Large intestine (tissue), 3 donors: ENCODE data around the gene CCHCR1. TPM values are rescaled to one million over a fixed set of nuclear protein-coding genes. Genes with fewer than 3 reads are reported as not detected.

Source experiments
- DNase-seq, 2 donors: peaks; one replicate each; pipeline versions ENCODE4 v3.0.0 to v3.0.0-alpha.2; 2013
- H3K27ac ChIP-seq: one replicate; pipeline ENCODE4 v1.5.1; 2013; ENCODE audit warnings: low read length
- H3K27me3 ChIP-seq: 2 replicates; pipeline ENCODE4 v1.6.1; 2013; ENCODE audit warnings: low read length; ENCODE audit not compliant: control insufficient read depth, insufficient read depth
- H3K36me3 ChIP-seq: 2 replicates; pipeline ENCODE4 v1.6.1; 2013; ENCODE audit warnings: low read length; ENCODE audit not compliant: control insufficient read depth, insufficient read depth
- H3K4me1 ChIP-seq: one replicate; pipeline ENCODE4 v1.6.1; 2013; ENCODE audit warnings: low read length; ENCODE audit not compliant: control insufficient read depth, insufficient read depth
- H3K4me3 ChIP-seq: one replicate; pipeline ENCODE4 v1.5.1; 2013; ENCODE audit warnings: low read length
- H3K9me3 ChIP-seq: one replicate; pipeline ENCODE4 v1.6.1; 2013; ENCODE audit warnings: mild to moderate bottlenecking, low read depth, low read length, moderate library complexity; ENCODE audit not compliant: control insufficient read depth
- WGBS: methylation state at CpG from one replicate; pipeline ENCODE4 v1.1.5; 2013; ENCODE audit warnings: low lambda C conversion rate; ENCODE audit not compliant: insufficient coverage; 5-methylcytosine and 5-hydroxymethylcytosine counted together
- polyA plus RNA-seq: library from polyadenylated mRNA; unstranded; fragments of 120-200 nt; gene quantifications from one replicate; pipeline ENCODE4 v1.2.1, GENCODE V29; 2013

CCHCR1 gene
- polyA plus RNA-seq, 1 donor = 17.4 TPM

DNA sequence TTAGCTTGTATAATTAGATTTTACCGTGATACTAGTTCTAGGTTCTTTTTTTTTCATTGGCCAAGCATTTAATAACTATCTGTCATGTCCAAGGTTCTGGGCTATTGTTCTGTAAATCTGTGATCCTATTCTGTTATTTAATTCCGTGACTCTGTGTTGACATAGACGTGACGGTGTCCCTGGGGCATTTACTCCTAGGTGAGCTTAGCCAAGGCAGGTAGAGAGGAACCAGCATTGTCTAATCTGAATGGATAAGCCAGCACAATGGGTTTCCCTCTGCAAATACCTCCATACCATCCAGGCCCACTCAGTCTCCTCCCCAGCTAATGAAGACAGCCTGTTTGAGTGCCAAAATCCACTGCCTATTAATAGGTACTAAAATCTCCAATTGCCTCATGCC is 28.5 kb downstream of the CCHCR1 start:
- H3K36me3 ChIP-seq = no peaks in the 10 kb centered on the region
- DNase-seq = no peak
- no peak overlapping the region for H3K27ac ChIP-seq
- H3K27me3 ChIP-seq = peaks cover 10% of the 10 kb centered on the region
- 20% methylated on average over 3 of the region's 4 CpGs for WGBS
- no peak overlapping the region for H3K4me3 ChIP-seq
- H3K4me1 ChIP-seq = no peaks in the 10 kb centered on the region
- H3K9me3 ChIP-seq = no peaks in the 10 kb centered on the region

GRCh38 chr6:31128093-31128676 is 29.4 kb downstream of the CCHCR1 start:
- no peaks in the 10 kb centered on the region for H3K9me3 ChIP-seq
- no peaks in the 10 kb centered on the region for H3K4me1 ChIP-seq
- WGBS = no CpG with 5 or more reads among the region's 8 CpGs
- DNase-seq = peak; percentile 39 to 44
- H3K4me3 ChIP-seq = no peak overlapping the region
- H3K27ac ChIP-seq = no peak overlapping the region
- H3K36me3 ChIP-seq = no peaks in the 10 kb centered on the region
- H3K27me3 ChIP-seq = peaks cover 10% of the 10 kb centered on the region

DNA sequence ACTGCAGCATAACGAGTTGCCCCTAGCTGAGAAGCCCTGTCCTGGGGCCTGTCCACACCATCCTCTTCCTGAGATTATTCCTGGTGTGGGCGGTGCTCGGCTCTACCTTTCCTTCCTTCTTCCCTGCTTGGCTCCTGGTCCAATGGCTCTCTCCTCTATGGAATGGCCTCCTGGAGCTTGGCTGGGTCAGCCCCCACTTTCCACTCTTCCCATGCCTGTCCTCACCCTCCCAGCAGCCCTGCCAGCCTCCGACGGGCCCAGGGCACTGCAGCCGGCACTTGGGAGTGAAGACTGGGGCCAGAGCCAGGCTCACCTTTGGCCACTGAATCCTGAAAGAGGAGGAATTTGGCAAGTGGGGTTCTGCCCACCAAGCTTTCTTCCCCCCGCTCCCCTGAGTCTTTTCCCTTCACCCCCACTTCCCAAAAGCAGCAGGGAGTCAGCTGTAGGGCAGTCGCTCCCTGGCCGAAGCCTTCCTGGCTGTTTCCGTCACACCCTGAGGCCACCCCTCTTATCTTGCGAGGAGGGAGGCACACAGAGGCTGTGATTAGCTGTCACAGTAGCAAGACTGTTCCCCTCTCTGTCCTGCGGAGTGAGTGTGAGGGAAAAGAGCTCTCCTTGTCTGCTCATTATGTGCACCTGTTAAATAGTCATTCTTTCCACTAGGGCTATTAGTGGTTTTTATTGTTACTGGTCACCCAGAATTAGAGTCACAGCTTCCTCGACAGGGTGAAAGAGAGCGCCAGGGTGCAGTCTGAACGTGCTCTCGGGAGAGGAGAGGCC is 31.0 kb downstream of the CCHCR1 start:
- no peaks in the 10 kb centered on the region for H3K9me3 ChIP-seq
- H3K27me3 ChIP-seq = peaks cover 10% of the 10 kb centered on the region
- no peaks in the 10 kb centered on the region for H3K36me3 ChIP-seq
- H3K27ac ChIP-seq = no peak overlapping the region
- peak in 1 of 2 donors; percentile 35 for DNase-seq
- no peaks in the 10 kb centered on the region for H3K4me1 ChIP-seq
- no CpG with 5 or more reads among the region's 16 CpGs for WGBS
- no peak overlapping the region for H3K4me3 ChIP-seq

DNA sequence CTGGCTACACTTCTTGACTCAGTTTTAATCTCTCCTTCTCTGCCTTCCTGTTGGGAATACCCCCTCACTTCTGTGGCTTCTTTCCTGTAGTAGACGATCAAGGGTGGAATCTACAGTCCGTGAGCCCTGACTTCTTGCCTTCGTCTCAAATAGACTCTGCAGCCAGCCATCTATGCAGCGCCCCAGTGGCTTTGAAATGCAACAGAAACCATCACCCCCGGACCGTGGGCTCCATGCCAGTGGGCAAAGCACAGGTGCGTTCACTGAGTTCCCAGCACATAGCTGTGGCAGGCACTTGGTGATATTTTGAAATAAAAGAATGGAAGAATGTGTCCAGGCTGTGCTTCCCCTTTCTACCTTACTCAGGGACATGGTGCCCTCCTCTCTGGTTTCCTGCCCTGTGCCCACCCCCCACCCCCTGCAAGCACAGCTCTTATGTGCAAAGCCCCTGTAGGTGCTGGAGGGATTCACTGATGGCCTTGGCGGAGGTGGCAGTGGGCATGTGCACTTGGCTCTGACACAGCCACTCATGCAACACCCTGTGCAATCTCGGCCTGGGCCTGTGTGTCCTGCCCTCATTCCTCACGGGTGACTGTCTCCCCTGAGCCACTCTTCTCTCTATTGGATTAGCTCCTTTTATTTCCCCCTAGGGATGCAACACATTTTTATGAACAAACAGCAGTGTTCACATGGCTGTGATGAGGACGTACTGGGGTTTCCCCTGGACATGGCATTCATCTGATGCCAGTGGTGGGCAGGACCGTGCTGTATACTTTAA is 31.8 kb downstream of the CCHCR1 start:
- H3K4me3 ChIP-seq = no peak overlapping the region
- WGBS = no CpG with 5 or more reads among the region's 12 CpGs
- no peaks in the 10 kb centered on the region for H3K9me3 ChIP-seq
- H3K27me3 ChIP-seq = peaks cover 10% of the 10 kb centered on the region
- H3K4me1 ChIP-seq = no peaks in the 10 kb centered on the region
- H3K27ac ChIP-seq = no peak overlapping the region
- no peaks in the 10 kb centered on the region for H3K36me3 ChIP-seq
- DNase-seq = no peak

DNA sequence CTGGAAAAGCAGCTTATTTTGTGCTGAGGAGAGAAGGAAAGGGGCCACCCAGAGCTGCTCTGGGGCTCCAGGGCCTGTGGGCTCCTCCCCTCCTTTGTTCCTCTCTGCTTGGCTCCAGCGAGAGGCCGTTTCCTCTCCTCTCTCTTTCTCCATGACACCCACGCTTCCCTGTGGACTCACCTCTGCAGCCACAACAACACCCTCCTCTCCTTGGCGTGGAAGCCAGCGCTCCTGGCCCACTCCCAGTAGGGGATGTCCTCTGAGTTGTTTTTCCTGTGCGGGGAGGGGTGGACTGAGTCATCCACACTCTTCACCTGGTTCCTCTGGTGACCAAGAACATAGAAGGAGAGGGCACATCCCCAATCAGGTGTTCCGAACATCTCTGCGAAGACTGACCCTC is 32.4 kb downstream of the CCHCR1 start:
- no peaks in the 10 kb centered on the region for H3K4me1 ChIP-seq
- WGBS = 80% methylated on average over 1 of the region's 8 CpGs
- H3K4me3 ChIP-seq = no peak overlapping the region
- H3K9me3 ChIP-seq = no peaks in the 10 kb centered on the region
- H3K27ac ChIP-seq = no peak overlapping the region
- no peak for DNase-seq
- no peaks in the 10 kb centered on the region for H3K36me3 ChIP-seq
- H3K27me3 ChIP-seq = peaks cover 10% of the 10 kb centered on the region

DNA sequence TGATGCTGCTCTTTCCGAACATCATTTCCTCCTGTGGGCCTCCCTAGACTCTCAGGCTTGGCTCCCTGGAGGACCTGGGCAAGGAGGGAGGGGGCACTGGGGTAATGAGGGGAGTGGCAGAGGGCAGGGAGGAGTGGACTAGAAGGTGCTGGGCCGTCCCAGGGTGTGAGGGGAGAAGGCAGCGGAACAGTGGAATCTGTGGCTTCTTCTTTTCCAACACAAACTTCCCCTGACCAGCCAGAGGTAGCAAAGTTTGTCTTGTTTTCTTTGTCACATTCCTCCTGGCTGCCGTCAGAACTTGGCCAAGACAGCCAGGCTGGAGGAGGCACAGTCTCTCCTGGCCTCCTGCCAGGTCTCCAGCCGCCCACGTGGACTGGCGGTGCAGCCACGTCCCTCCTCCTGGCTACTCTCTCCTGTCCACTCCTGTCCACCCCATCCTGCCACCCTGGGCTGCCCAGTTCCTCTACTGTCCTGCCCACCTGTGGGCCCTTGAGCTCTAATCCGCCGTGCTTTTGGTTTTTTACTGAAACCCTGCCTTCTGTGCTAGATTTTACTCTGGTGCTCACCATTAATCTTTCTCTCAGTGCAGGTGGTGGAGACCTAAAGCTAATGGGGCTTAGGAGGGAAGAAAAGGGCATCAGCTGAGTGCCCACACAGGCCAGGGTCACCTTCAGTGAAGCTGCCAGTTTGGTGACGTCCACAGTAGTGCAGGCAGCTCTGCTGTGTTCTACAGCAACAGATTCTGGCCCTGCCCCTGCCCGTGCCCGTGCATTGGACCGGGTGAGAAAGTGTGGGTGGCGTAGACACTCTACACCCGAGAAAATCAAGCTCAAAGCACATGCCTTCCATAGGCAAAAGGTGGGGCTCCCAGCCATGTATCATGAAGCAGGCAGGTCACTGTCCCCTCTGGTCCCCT is 34.6 kb downstream of the CCHCR1 start:
- no CpG with 5 or more reads among the region's 16 CpGs for WGBS
- peaks cover 4% of the 10 kb centered on the region for H3K27me3 ChIP-seq
- no peak overlapping the region for H3K4me3 ChIP-seq
- no peak overlapping the region for H3K27ac ChIP-seq
- no peaks in the 10 kb centered on the region for H3K4me1 ChIP-seq
- H3K36me3 ChIP-seq = no peaks in the 10 kb centered on the region
- no peaks in the 10 kb centered on the region for H3K9me3 ChIP-seq
- peak in 1 of 2 donors; percentile 56 for DNase-seq

DNA sequence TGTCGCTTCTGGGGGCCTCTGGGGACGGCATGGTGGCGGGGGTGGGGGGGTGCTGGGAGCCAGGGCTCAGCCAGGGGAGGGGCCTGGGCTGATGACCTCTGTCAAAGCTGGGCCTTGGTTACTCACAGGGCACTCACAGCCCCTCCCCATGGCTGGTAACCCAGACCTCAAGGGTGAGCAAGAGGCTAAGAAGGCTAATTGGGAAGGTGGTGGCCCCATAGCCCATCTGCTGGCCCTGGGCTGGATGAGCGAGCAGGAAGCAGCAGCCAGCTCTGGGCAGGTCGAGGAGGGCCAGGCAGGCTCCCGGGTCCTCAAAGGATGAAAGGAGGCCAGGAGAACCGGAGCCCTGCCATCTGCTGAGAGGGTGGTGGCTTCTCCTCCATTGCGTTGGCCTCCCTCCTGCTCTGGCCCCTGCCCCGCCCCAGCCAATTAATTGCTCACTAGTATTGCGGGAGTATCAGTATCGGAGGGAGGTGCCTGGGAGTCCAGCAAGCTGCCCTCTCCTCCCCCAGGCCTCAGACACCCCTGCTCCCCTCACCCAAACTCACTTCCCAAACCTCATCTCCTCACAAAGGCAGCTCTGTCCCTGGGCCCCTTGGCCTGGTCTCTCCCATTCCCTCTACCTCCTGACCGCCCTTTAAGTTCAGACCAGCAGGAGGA is 36.3 kb downstream of the CCHCR1 start:
- H3K4me3 ChIP-seq = no peak overlapping the region
- H3K27ac ChIP-seq = no peak overlapping the region
- H3K9me3 ChIP-seq = no peaks in the 10 kb centered on the region
- no peaks in the 10 kb centered on the region for H3K4me1 ChIP-seq
- H3K36me3 ChIP-seq = no peaks in the 10 kb centered on the region
- H3K27me3 ChIP-seq = peaks cover 15% of the 10 kb centered on the region
- DNase-seq = no peak
- WGBS = no CpG with 5 or more reads among the region's 12 CpGs

DNA sequence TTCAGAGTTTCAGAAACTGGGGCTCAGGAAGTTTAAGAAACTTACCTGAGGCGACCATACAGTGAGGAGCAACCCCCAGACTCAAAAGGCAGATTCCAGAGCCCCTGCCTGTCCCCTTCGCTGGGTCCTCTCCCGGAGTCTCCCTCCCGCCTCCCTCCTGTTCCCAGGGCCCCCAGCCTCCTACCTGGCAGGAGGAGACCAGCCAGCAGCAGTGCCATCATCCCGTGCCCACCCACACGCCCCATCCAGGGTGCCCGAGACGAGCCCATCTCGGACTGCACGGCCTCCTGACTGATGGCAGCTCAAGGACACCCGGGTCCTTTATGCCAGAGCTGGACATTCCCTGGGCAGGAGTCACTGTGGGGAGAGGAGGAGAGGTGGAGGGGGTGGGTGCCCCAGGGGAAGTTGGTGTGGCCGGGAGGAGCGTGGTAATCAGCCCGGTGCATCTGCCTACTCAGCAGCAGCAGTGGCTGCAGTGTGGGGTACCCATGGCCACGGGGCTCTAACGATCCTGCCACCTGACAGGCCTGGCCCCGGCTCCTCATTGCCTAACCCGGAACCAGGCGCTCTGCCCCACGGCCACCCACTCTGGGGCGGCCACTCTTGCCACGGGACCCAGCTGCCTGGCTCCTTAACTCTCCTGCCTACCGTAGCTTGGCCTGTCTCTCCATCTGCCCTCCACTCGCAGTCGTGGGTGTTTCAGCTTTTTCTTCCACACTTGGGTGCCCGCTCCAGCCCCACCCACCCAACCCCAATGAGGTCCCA is 37.3 kb downstream of the CCHCR1 start, which contains the start of gene CDSN:
CDSN (minus strand) TSS at position 296 of the 765 bp plus-strand sequence; CDS start at position 269, 27 bp downstream.
- H3K27ac ChIP-seq = no peak within 1 kb of the TSS
- peaks cover 18% of the 10 kb centered on the region for H3K27me3 ChIP-seq
- no peaks in the 10 kb centered on the region for H3K36me3 ChIP-seq
- H3K9me3 ChIP-seq = no peaks in the 10 kb centered on the region
- WGBS = no CpG with 5 or more reads among the region's 26 CpGs
- no peaks in the 10 kb centered on the region for H3K4me1 ChIP-seq
- H3K4me3 ChIP-seq = no peak within 1 kb of the TSS
- no peak for DNase-seq

DNA sequence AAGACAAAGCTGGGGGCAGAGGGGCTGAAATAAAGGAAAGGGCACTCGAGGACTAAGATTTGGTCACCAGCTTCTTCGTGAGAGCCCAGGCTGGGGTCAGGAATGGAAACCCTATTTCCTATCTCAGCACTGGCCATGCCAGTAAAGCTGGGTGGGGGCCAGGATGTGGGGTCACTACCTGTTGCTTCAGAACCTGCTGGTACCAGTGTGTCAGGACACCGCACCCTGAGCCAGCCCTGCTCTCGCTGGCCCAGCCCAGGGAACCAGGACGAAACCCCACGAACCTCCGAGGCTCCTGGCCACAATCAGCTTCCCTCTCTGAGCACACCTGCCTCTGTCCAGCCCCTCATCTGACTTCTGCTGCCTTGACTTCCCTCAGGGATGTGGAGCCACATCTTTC is 39.4 kb downstream of the CCHCR1 start:
- no peak overlapping the region for H3K4me3 ChIP-seq
- no peak overlapping the region for H3K27ac ChIP-seq
- no peak for DNase-seq
- no CpG with 5 or more reads among the region's 7 CpGs for WGBS
- no peaks in the 10 kb centered on the region for H3K9me3 ChIP-seq
- H3K36me3 ChIP-seq = no peaks in the 10 kb centered on the region
- H3K4me1 ChIP-seq = no peaks in the 10 kb centered on the region
- peaks cover 22% of the 10 kb centered on the region for H3K27me3 ChIP-seq
